SIG-M5 (cell line): ENCODE data around the gene LRMDA.

ENCODE experiments used
- DNase-seq: peaks from one replicate; lab custom pipeline; 2025; lab: John Stamatoyannopoulos, UW

Gene LRMDA

GRCh38 chr10:76305930-76306615 is 874.6 kb downstream of the LRMDA start:
- DNase-seq = peak; percentile 4

- DNase-seq = peak; percentile 60
These were observed 875.4 kb downstream of the LRMDA start for GRCh38 chr10:76306856-76307255.

- no peak for DNase-seq
These were observed 877.6 kb downstream of the LRMDA start for GRCh38 chr10:76309070-76309469.

- no peak for DNase-seq
These were observed 878.5 kb downstream of the LRMDA start for GRCh38 chr10:76309741-76310587.

GRCh38 chr10:76310588-76311080 is 879.2 kb downstream of the LRMDA start:
- no peak for DNase-seq

GRCh38 chr10:76311752-76312636 is 880.6 kb downstream of the LRMDA start:
- no peak for DNase-seq

GRCh38 chr10:76315240-76315639 is 883.8 kb downstream of the LRMDA start:
- no peak for DNase-seq

GRCh38 chr10:76316234-76316633 is 884.8 kb downstream of the LRMDA start:
- no peak for DNase-seq

GRCh38 chr10:76317078-76317477 is 885.7 kb downstream of the LRMDA start:
- no peak for DNase-seq

- DNase-seq = no peak
These were observed 886.8 kb downstream of the LRMDA start for GRCh38 chr10:76318211-76318610.

GRCh38 chr10:76319661-76320060 is 888.2 kb downstream of the LRMDA start:
- no peak for DNase-seq

GRCh38 chr10:76324283-76324682 is 892.9 kb downstream of the LRMDA start:
- DNase-seq = no peak

GRCh38 chr10:76327441-76327840 is 896.0 kb downstream of the LRMDA start:
- no peak for DNase-seq

GRCh38 chr10:76328348-76328747 is 896.9 kb downstream of the LRMDA start:
- no peak for DNase-seq

GRCh38 chr10:76329891-76330575 is 898.6 kb downstream of the LRMDA start:
- no peak for DNase-seq

GRCh38 chr10:76331742-76332141 is 900.3 kb downstream of the LRMDA start:
- DNase-seq = no peak

GRCh38 chr10:76333326-76333725 is 901.9 kb downstream of the LRMDA start:
- DNase-seq = no peak

GRCh38 chr10:76333796-76334195 is 902.4 kb downstream of the LRMDA start:
- DNase-seq = no peak

- no peak for DNase-seq
These were observed 902.8 kb downstream of the LRMDA start for GRCh38 chr10:76334255-76334654.

GRCh38 chr10:76336213-76336963 is 905.0 kb downstream of the LRMDA start:
- DNase-seq = no peak

- no peak for DNase-seq
These were observed 906.2 kb downstream of the LRMDA start for GRCh38 chr10:76337641-76338040.
